LNCAP (cell line): ENCODE measurements around the gene S100A7A.

ENCODE experiments used
- TF ChIP-seq, protein P1 (sequence below): fragments of 450-650 bp; IDR thresholded peaks from 2 replicates; pipeline ENCODE4 v1.5.1; 2017; ENCODE audit warnings: mild to moderate bottlenecking

S100A7A gene

DNA sequence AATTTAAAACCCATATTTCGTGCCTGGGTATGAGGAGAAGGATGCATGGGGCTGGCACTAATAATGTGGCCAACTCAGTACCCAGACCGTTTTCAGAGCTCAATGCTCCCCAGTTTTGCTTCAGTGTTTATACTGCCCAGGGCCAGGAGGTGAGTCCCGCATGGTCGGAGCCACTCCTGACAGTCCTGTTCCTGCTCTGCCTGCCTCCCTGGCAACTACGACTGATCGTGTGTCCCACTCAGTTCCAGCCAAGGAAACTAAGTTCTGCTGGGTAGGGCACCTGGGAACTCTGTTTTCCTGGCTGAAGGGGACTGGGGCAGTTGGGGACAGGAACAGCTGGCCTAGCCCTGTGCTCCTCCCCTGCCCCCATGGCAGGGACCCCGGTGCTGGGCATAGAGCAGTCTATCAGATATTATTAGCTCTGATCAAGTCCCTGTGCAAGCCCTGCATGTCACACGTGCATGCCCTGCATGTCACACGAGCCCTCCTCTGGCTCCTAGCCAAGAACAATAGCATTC lies 25.0 kb downstream of the S100A7A start:
- TF ChIP-seq, protein P1, sequence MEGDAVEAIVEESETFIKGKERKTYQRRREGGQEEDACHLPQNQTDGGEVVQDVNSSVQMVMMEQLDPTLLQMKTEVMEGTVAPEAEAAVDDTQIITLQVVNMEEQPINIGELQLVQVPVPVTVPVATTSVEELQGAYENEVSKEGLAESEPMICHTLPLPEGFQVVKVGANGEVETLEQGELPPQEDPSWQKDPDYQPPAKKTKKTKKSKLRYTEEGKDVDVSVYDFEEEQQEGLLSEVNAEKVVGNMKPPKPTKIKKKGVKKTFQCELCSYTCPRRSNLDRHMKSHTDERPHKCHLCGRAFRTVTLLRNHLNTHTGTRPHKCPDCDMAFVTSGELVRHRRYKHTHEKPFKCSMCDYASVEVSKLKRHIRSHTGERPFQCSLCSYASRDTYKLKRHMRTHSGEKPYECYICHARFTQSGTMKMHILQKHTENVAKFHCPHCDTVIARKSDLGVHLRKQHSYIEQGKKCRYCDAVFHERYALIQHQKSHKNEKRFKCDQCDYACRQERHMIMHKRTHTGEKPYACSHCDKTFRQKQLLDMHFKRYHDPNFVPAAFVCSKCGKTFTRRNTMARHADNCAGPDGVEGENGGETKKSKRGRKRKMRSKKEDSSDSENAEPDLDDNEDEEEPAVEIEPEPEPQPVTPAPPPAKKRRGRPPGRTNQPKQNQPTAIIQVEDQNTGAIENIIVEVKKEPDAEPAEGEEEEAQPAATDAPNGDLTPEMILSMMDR: no peak

DNA sequence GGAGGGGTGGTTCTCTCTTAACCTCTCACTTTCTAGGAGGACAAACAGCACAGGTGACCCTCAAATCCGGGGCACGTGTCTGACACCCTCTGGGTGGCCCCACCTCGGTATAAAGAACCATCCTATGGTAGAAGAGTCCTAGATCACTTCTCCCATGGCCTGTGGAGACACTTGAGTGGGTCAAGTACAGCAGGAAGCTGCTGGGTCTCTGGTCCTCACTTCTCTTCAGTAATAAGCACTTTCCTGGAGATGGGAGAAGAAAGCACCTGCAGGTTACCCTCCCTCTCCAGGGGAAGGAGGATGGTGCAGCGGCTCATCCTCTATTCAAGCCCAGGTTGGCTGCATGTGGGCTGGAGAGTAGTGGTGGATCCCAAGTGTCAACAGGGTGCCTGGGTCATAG lies 27.2 kb downstream of the S100A7A start:
- TF ChIP-seq, protein P1: no peak

DNA sequence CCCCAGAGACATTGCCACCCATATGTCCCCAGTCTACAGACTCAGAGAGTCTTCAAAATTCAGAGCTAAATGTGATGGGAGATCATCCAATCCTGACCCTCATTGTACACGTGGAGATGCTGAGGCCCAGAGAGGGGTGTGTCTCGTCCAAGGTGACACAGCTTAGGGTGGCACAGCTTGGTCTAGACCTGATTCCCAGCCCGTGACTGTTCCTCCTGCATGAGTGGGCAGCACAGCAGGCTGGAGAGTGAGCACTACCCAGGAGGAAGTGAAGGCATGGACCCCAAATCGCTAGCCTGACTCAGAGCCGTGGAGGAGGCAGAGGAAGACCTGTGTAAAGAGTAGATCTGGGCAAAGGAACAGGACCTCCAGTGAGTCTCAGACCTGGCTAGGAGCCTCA lies 27.8 kb downstream of the S100A7A start:
- TF ChIP-seq, protein P1: no peak

DNA sequence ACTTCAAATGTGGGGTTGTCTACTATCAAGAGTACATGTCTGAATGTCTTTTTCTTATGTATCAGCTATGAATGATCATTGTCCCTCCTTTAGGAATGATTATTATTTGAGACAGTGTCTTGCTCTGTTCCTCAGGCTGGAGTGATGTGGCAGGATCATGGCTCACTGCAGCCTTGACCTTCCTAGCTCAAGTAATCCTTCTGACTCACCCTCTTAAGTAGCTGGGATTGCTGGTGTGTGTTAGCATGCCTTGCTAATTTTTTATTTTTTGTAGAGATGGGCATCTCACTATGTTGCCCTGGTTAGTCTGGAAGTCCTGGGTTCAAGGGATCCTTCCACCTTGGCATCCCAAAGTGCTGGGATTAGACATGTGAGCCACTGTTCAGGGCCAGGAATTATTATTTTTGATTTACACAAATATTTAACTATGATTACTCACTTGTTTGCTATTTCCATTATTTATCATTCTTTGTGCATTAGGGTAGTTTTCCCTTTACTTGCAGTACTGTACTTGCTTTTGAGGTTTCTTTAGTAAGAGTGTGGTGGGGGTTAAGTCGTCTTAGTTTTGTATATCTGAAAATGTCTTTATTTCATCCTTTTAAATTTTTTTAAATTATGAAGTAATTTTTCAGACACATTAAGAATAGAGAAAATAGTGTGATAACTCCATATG lies 31.3 kb downstream of the S100A7A start:
- TF ChIP-seq, protein P1: no peak

DNA sequence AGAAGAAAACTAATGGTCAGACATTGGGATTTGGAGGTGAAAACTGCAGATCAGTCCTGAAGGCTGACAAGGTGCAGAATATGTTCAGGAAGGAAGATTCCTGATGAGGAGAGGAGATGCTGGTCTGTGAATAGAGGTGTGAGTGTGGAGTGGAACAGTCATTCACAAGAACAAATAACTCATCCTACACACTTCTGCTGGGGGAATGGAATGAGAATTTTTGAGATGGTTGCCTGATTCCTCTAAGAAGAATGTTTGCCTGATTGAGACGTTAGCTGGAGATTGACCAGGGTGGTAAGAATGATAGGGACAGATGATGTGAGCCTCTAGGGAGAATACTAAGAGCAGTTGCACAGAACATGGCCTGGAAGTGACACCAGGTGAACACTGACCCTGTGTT lies 40.1 kb downstream of the S100A7A start:
- TF ChIP-seq, protein P1: no peak

DNA sequence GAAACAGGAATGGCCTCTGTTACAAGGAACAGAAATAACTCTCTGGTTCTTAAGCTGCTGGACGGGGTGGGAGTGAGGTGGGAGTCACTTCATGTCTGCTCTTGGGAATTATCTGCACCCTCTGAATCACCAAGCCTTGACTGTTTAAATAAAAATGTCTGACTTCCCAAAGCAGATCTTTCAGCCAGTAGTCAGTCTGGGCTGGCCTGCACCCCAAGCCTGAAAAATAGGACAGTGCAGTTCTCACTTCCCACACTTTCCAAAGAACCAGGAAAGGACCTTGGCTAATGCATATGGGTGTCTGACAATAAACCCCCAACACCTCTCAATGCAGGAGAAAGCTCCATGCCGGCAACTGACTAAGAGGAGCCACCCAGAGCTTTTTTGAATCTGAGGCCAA lies 43.3 kb downstream of the S100A7A start:
- TF ChIP-seq, protein P1: no peak

DNA sequence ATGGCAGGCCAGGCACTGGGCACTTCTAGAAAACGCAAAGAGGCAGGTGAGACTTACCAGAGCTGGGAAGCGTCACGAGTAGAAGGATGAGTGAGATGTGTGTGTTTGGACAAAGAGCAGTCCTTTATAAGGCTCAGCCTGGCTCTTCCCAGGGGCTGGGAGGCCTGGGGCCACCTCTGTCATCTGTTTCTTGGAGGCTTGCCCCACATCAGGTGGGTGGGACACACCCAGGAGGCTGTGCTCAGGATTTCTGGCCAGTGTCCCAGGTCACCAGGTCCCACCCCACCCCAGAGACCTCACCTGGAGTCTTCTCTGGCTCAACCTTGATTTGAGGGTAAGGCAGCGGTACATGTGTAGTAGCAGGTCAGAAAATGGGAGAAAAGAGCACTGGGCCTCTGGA lies 44.2 kb downstream of the S100A7A start, which contains the start of gene S100A7:
Gene S100A7 (minus strand): TSS at position 101 of the 400 bp plus-strand sequence. CDS start 1,638 bp downstream, outside the sequence.
- TF ChIP-seq, protein P1: no peak
